ENCODE measurements around the gene CBX8. TPM values are rescaled to one million over a fixed set of nuclear protein-coding genes. Genes with fewer than 3 reads are reported as not detected.

Gene CBX8
- polyA plus RNA-seq, 1 experiment = 0.37 TPM

GRCh38 chr17:79837888-79838521, 41.1 kb upstream of the CBX8 start:
- Histone ChIP-seq H3K9me3 (ENCODE audit: control insufficient read depth, insufficient read depth, low read length) (peaks cover 26% of the 10 kb centered on the region; the same call in 1 of the 2 replicates), H3K27ac (ENCODE audit: low read depth, low read length) (peak overlapping the region; percentile 39), H3K4me3 (ENCODE audit: low read depth, low read length) (peak overlapping the region; percentile 80), H3K27me3 (ENCODE audit: control insufficient read depth, insufficient read depth, low read length) (peaks cover 31% of the 10 kb centered on the region)
- no peak for DNase-seq (ENCODE audit: low read depth, low spot score)
- TF ChIP-seq CTCF (IDR thresholded peaks at IDR 0.05; ENCODE audit: low read depth, low read length) = peak; percentile 8; the same call in 1 of the 2 replicates
- ChIA-PET CTCF (interaction anchor here (2.4 kb wide), 1 partner anchor 11 kb away, joined by 8 read pairs; no protein-coding TSS in a partner anchor), POLR2A (interaction anchor here (0.6 to 3.4 kb wide), 9 partner anchors 20 to 156 kb away, joined by 3 to 29 read pairs (median 8); partner anchors contain the start of gene CBX8)

GRCh38 chr17:79836972-79837887, 40.4 kb upstream of the CBX8 start:
- CTCF ChIA-PET = interaction anchor here (0.8 to 1.2 kb wide), 2 partner anchors 13 to 171 kb away, joined by 3 read pairs; no protein-coding TSS in a partner anchor
- Histone ChIP-seq H3K27me3 (ENCODE audit: control insufficient read depth, insufficient read depth, low read length) (peaks cover 23% of the 10 kb centered on the region), H3K9me3 (ENCODE audit: control insufficient read depth, insufficient read depth, low read length) (peaks cover 23% of the 10 kb centered on the region; the same call in 1 of the 2 replicates), H3K4me3 (ENCODE audit: low read depth, low read length) (peak overlapping the region; percentile 80), H3K27ac (ENCODE audit: low read depth, low read length) (peak overlapping the region; percentile 31)
- TF ChIP-seq CTCF (IDR thresholded peaks at IDR 0.05; ENCODE audit: low read depth, low read length) = 0 out of 2 replicates have a peak, but pooled peaks have one; percentile 8
- DNase-seq (ENCODE audit: low read depth, low spot score) = no peak
- POLR2A ChIA-PET = interaction anchor here (0.6 to 0.8 kb wide), 4 partner anchors 22 to 40 kb away, joined by 3 to 4 read pairs (median 3); partner anchors contain the start of gene CBX8

GRCh38 chr17:79836510-79836971, 39.7 kb upstream of the CBX8 start:
- POLR2A ChIA-PET = interaction anchor here (0.8 kb wide), 2 partner anchors 24 to 40 kb away, joined by 3 to 4 read pairs; partner anchors contain the start of gene CBX8
- H3K4me3 ChIP-seq (ENCODE audit: low read depth, low read length) = peak overlapping the region; percentile 80
- DNase-seq (ENCODE audit: low read depth, low spot score) = no peak

GRCh38 chr17:79835953-79836509, 39.2 kb upstream of the CBX8 start:
- H3K9me3 ChIP-seq (ENCODE audit: control insufficient read depth, insufficient read depth, low read length) = peaks cover 14% of the 10 kb centered on the region; the same call in 1 of the 2 replicates
- H3K27me3 ChIP-seq (ENCODE audit: control insufficient read depth, insufficient read depth, low read length) = peaks cover 11% of the 10 kb centered on the region
- ChIA-PET POLR2A (interaction anchor here (0.8 kb wide), 1 partner anchor 23 kb away, joined by 3 read pairs; no protein-coding TSS in a partner anchor), CTCF (interaction anchor here (0.5 to 1.2 kb wide), 4 partner anchors 8 to 43 kb away, joined by 3 read pairs; no protein-coding TSS in a partner anchor)
- no peak for TF ChIP-seq CTCF (IDR thresholded peaks at IDR 0.05; ENCODE audit: low read depth, low read length)
- peak overlapping the region; percentile 80 for H3K4me3 ChIP-seq (ENCODE audit: low read depth, low read length)
- no peak for DNase-seq (ENCODE audit: low read depth, low spot score)
- no peak overlapping the region for H3K27ac ChIP-seq (ENCODE audit: low read depth, low read length)

More at GRCh38 chr17:79836510-79836971, 39.7 kb upstream of the CBX8 start:
- CTCF ChIA-PET = interaction anchor here (0.8 to 1.2 kb wide), 3 partner anchors 8 to 172 kb away, joined by 3 read pairs; no protein-coding TSS in a partner anchor
- TF ChIP-seq CTCF (IDR thresholded peaks at IDR 0.05; ENCODE audit: low read depth, low read length) = no peak
- Histone ChIP-seq H3K27me3 (ENCODE audit: control insufficient read depth, insufficient read depth, low read length) (peaks cover 16% of the 10 kb centered on the region), H3K9me3 (ENCODE audit: control insufficient read depth, insufficient read depth, low read length) (peaks cover 19% of the 10 kb centered on the region; the same call in 1 of the 2 replicates), H3K27ac (ENCODE audit: low read depth, low read length) (no peak overlapping the region)
